GM21423 (cell line): ENCODE results near the gene BTBD9.

Experiments used
- ATAC-seq: cut with Tn5 transposase; IDR thresholded peaks from one replicate; pipeline ENCODE4 v1.9.1; 2021; ENCODE audit warnings: mild to moderate bottlenecking, moderate library complexity; ENCODE audit not compliant: unreplicated experiment

Gene BTBD9

GRCh38 chr6:38566295-38567030 is 73.3 kb downstream of the BTBD9 start:
- ATAC-seq: no peak

- ATAC-seq: no peak
Observed at GRCh38 chr6:38564301-38564700, 75.4 kb downstream of the BTBD9 start.

DNA sequence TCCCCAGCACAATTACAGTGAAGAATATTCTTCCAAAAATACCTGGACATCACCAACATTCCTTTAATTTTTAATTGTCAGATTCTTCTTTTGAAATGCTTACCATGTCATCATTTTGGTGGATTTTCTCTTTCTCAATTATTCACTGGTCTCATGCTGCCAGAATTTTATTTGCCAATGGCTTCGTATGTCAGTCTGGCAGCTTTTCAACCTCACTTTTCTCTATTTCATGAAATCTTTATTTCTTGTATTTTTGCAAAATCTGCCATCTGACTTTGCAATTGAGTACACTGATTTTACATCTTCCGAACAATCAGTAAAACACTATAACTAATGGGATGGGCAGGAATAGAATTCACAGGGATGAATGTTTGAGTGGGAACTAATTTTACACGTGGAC is 84.1 kb downstream of the BTBD9 start:
- ATAC-seq: no peak

DNA sequence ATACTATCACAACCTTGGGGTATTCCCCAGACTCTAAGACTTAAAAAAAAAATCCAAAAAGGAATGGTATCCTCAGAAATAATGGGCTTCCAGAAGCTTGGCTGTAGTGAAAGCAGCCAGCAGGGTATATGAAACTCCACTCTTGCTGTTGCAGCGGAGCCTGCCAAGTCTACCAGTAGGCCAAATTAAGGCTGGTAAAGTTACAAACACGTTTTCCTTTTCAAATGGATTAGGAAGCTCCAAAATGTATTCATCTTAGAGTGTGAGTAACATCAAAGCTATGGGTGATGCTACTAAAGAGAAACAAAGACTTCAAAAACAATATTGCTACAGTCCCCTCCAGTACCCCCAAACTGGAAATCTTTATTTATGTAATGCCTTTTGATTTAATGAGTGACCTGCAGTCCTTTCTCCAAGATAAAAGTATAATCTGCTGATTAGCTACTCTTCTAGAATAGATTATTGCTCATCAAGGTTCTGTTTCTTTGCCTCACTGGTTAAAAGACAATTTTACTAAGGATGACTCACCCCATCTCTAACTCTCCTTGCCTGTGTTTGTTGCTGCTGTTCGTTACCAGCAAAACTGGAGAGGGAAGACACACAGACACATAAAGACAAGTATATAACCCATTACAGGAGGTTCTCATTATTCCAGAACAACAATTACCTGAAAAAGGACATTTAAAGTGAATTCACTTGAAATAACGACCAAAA is 84.9 kb downstream of the BTBD9 start:
- ATAC-seq: no peak

GRCh38 chr6:38554014-38554413 is 85.7 kb downstream of the BTBD9 start:
- no peak for ATAC-seq

DNA sequence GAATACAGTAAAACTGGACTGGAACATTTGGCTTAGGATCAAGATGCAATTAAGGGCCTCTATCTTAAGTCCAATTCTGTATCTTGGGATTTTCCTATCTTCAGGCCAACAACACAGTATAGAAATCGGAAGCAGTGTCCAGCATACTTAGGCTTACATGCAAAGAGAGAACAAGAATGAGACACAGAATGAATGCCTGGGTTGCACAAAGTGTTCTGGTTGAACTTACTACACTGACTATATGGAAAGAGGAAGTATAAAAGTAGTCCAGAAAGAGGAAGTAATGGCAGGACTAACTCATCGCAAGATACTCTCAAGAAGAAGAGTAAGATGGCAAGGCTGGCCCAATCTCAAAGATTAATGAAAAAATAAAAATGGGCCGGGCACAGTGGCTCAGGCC is 87.6 kb downstream of the BTBD9 start:
- ATAC-seq: peak; percentile 83

DNA sequence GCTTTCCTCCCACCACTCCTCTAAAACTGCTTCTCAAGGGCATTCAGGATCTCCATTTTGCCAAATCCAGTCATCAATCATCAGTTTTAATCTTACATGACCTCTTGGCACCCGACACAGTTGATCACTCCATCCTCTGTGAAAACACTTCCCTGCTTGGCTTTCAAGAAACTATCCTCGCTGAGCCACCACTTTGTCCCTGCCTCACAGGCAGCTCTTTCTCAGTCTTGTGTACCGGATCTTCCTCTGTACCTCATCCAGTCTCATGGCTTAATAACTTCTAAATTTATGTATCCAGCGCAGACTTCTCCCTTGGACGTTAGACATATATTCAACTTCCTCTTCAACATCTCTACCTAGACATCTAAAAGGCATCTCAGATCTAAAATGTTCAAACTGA is 89.9 kb downstream of the BTBD9 start:
- no peak for ATAC-seq

DNA sequence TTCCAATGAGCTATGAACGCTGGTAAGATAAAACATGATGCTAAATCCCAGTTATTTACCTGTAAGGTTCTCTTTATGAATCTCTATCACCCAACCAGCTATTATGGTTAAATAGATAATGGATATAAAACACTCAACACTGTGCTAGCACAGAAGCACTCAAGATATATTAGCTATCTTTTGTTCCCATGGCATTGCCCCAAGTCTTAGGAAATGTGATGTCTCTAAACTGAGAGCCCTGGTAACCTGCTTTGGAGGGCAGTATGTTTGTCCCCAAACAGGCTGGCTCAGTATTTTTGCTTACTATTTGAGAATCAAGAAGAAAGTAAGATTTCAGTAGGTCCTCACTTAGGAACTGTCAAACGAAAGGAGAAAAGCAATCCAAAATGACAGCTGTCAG is 90.5 kb downstream of the BTBD9 start:
- ATAC-seq: no peak

DNA sequence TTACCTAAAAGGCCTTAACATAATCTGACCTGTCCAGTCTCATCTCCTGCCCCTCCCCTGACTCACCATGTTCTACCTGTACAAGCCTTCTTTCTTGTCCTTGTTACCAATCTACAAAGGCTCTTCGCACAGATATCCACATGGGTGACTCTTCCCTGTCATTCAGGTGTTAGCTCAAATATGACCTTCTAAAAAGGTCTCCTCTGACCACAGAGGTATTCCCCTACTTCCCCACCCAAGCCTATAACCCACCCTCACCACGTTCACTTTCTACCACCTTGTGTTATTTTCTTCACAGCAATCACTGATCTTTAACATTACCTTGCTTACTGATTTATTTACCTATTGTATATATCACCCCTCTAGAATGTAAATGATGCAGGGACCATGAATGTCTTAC is 96.7 kb downstream of the BTBD9 start:
- ATAC-seq: no peak

DNA sequence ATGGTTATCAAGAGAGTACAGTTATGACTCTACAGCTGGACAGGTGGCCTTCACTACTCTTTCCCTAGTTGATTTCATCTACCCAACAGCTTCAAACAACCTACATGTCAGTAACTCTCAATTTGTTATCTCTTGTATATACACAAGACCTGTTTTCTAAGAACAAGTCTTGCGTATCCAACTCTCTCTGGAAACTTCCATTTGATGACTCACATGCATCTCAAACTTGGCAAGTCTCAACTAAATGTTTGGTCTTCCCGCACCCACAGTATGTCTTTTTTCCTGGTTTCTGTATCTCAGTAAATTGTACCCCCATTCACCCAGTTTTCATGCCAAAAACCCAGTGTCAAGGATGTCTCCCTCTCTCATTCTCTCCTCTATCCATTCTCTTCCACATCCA is 97.7 kb downstream of the BTBD9 start:
- ATAC-seq: no peak

DNA sequence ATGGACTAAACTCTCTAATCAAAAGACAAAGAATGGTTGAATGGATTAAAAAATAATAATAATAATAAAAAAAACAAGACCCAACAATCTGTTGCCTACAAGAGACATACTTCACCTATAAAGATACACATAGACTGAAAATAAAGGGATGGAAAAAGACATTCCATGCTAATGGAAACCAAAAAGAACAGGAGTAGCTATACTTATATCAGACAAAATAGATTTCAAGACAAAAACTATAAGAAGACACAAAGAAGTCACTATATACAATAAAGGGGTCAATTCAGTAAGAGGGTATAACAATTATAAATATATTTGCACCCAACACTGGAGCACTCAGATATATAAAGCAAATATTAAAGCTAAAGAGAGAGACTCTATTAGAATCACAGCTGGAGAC is 106.7 kb downstream of the BTBD9 start:
- ATAC-seq: no peak

DNA sequence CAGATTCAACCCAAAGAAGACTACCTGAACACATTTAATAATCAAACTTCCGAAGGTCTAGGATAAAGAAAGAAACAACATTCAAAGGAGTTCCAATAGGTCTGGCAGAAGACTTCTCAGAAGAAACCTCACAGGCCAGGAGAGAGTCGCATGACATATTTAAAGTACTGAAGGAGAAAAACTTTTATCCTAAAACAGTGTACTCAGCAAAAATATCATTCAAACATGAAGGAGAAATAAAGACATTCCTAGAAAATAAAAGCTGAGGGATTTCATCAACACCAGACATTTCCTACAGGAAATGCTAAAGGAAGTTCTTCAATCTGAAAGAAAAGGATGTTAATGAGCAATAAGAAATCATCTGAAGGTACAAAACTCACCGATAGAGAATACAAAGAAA is 108.6 kb downstream of the BTBD9 start:
- ATAC-seq: no peak

- ATAC-seq: no peak
Observed at GRCh38 chr6:38528196-38528965, 111.3 kb downstream of the BTBD9 start.

DNA sequence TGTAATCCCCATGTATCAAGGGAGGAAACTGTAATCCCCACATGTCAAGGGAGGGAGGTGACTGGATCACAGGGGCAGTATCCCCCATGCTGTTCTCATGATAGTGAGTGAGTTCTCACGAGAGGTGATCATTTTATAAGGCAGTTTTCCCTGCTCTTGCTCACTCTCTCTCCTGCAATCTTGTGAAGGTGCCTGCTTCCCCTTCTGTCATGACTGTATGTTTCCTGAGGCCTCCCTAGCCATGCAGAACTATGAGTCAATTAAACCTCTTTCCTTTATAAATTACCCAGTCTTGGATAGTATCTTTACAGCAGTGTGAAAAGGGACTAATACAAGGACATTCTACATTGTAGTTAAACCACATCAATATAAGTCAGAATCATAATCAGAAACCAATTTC is 112.4 kb downstream of the BTBD9 start:
- ATAC-seq: no peak

DNA sequence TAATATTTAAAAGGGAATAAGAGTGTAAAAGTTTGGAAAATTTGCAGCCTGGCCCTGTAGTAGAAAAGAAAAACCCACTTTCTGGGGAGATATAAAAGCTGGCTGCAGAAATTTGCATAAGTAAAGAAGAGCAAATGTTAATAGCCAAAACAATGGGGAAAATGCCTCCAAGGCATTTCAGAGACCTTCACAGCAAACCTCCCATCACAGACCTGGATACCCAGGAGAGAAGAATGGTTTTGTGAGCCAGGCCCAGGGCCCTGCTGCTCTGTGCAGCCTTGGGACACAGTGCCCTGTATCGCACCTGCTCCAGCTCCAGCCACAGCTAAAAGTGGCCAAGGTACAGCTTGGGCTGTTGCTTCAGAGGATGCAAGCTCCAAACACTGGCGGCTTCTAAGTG is 113.8 kb downstream of the BTBD9 start:
- no peak for ATAC-seq

DNA sequence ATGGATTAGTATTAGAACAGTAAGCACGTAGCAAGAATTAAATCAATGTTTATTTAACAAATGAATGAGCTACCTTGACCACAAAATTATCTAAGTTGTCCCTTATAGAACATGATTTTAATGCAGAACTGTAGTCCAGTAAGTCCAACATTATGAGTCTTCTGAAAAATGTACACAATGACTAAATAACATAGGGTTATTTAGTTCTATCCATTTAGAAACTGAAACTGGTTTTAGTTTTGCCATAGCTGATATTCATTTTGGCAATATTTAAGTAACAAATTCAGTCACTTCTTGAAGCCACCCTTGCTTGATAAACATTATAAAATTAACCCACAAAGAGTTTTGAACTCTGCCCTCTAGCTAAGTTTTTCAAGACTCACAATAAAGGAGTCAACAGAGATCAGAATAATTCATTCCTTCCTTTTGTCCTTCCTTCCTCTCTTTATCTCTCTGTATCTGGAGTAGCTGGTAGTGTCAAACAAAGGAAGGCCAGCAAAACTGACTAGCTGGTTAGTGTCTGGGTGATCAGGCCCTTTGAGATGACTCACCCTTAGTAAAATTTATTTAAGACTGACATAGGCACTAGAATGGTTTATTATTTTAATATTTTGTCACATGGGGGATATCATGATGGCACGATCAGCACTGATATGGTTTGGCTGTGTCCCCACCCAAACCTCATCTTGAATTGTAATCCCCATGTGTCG is 115.1 kb downstream of the BTBD9 start:
- ATAC-seq: no peak

DNA sequence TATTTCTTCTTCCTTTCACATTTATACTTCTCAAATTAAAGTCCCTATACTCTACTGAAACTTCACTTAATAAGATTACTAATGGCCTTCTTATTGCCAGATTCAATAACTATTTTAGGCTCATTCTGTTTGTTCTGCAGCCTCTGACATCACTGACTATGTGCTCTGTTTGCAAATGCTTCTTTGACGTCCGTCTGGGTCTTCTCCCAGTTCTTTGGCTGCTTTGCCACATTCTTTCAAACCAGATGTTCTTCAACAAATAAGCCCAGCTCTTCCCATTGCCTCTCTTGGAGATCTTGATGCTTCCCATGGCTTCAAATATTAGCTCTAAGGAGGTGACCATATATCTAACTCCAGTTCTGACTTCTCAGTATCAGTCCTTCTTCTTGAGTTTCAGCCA is 117.4 kb downstream of the BTBD9 start:
- no peak for ATAC-seq

DNA sequence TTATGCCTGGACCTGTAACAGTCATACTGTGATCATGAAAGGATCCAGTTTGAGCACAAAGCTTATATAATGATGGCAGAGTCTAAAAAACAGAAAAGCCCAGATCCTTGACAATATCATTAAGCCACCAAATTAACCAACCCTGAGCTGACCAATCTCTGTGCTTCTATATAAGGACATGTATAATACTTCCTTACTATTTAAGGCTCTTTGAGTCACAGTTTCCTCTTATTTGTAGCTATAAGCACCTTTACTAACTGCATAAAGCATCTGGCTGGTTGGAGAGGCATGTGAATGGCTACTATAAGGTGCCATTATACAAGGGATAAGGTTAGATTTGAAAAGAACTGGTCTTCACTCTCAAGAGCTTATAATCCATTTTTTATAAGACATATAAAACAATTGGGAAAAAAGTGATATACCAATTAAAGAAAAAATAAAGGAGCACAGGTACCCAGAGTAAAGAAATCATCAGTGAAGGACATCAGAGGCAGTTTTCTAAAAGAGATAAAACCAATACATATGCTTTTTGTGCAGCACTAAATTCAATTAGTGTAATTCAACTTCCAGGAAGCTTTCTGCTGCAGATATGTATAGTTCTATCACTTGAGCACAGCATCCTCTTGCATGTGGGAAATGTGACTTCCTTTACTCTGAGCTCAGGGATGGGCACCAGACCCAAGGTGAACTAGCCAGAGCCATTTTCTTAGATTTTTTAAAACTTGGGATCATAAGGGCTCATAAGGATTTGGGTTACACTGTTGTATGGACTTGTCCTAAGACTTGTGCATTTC is 121.0 kb downstream of the BTBD9 start:
- ATAC-seq: no peak

GRCh38 chr6:38517005-38517404 is 122.7 kb downstream of the BTBD9 start:
- no peak for ATAC-seq

DNA sequence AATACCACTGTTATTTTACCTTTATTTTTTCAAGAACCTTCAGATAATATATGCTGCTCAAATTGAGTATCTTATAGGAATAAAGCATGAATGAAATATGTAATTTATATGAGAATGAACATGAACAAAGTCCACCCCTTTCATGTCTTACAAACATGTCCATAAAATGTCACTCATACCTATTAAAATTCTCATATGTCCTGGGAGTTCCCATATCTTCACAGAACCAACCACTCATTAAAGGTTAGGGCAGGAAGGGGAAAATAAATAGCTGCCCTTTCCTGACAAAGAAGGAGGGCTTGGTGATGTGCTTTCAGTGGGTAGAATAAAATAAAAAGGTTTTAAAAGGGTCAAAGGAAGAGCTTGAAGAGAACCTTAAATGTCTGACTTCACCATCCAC is 125.3 kb downstream of the BTBD9 start:
- no peak for ATAC-seq

DNA sequence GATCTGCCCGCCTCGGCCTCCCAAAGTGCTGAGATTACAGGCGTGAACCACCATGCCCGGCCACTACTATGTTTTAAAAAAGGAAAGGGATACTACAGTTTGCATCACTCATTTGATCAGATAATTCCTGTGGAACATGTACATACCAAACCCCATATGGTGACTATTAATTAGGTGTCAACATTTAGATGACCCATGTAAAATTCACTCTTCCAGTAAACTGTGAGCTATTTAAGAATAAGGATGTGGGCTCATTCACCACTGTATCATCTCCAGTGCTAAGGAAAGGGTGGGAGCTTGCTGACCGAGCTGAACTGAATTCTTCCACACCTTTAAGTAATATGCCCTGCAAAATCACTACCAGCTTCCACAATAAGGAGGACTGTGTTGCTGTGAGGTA is 127.5 kb downstream of the BTBD9 start:
- ATAC-seq: no peak
